Parathyroid adenoma (tissue), 2 donors: ENCODE results near the gene CITED2.

Experiments used
- H2AFZ ChIP-seq: fragments of 300-600 bp; sonication (generic); one replicate; pipeline ENCODE4 v1.7.0; 2017; ENCODE audit warnings: antibody characterized with exemption, mild to moderate bottlenecking
- H3K27ac ChIP-seq: fragments of 300-600 bp; sonication (generic); one replicate; pipeline ENCODE4 v1.7.0; 2017
- H3K27me3 ChIP-seq: fragments of 300-600 bp; sonication (generic); one replicate; pipeline ENCODE4 v1.7.0; 2017; ENCODE audit warnings: low read length; ENCODE audit not compliant: control insufficient read depth, insufficient read depth
- H3K36me3 ChIP-seq: fragments of 300-600 bp; sonication (generic); one replicate; pipeline ENCODE4 v1.7.0; 2017; ENCODE audit warnings: low read length; ENCODE audit not compliant: control insufficient read depth, insufficient read depth
- H3K4me1 ChIP-seq: fragments of 300-600 bp; sonication (generic); one replicate; pipeline ENCODE4 v1.7.0; 2017; ENCODE audit warnings: control low read depth
- H3K4me2 ChIP-seq: fragments of 300-600 bp; sonication (generic); one replicate; pipeline ENCODE4 v1.7.0; 2017; ENCODE audit warnings: low read length
- H3K4me3 ChIP-seq: fragments of 300-600 bp; sonication (generic); one replicate; pipeline ENCODE4 v1.7.0; 2017; ENCODE audit warnings: low read depth, low read length
- H3K79me2 ChIP-seq: fragments of 300-600 bp; sonication (generic); one replicate; pipeline ENCODE4 v1.7.0; 2017; ENCODE audit warnings: control low read depth
- H3K9ac ChIP-seq: fragments of 300-600 bp; sonication (generic); one replicate; pipeline ENCODE4 v1.7.0; 2017; ENCODE audit warnings: mild to moderate bottlenecking
- H3K9me3 ChIP-seq: fragments of 300-600 bp; sonication (generic); one replicate; pipeline ENCODE4 v1.7.0; 2017; ENCODE audit warnings: low read length; ENCODE audit not compliant: control insufficient read depth
- CTCF ChIP-seq: fragments of 300-600 bp; sonication (generic); IDR thresholded peaks from one replicate; pipeline ENCODE4 v1.7.0; 2017; ENCODE audit warnings: antibody characterized with exemption, mild to moderate bottlenecking
- donor health status: primary hyperparathyroidism.

Gene CITED2

GRCh38 chr6:139378226-139378625, 3.8 kb upstream of the CITED2 start:
- Histone ChIP-seq H3K36me3 (peaks cover 9% of the 10 kb centered on the region), H3K9me3 (no peaks in the 10 kb centered on the region), H3K27ac (no peak overlapping the region), H2AFZ (no peak overlapping the region), H3K79me2 (peaks cover 11% of the 10 kb centered on the region), H3K4me1 (peaks cover 7% of the 10 kb centered on the region), H3K27me3 (no peaks in the 10 kb centered on the region), H3K4me3 (no peak overlapping the region), H3K4me2 (no peak overlapping the region), H3K9ac (no peak overlapping the region)
- TF ChIP-seq CTCF, result no peak

GRCh38 chr6:139376604-139377218, 2.3 kb upstream of the CITED2 start:
- H3K27ac ChIP-seq, result peak overlapping the region; percentile 97
- peaks cover 7% of the 10 kb centered on the region for H3K4me1 ChIP-seq
- TF ChIP-seq CTCF, result peak; percentile 46
- H3K9ac ChIP-seq, result peak overlapping the region; percentile 88
- peaks cover 22% of the 10 kb centered on the region for H3K79me2 ChIP-seq
- H3K4me3 ChIP-seq, result peak overlapping the region; percentile 91
- H3K4me2 ChIP-seq, result peak overlapping the region; percentile 98
- H3K27me3 ChIP-seq, result no peaks in the 10 kb centered on the region
- peak overlapping the region; percentile 82 for H2AFZ ChIP-seq
- H3K36me3 ChIP-seq, result peaks cover 23% of the 10 kb centered on the region
- no peaks in the 10 kb centered on the region for H3K9me3 ChIP-seq

- Histone ChIP-seq H3K79me2 (peaks cover 27% of the 10 kb centered on the region), H3K9ac (peak overlapping the region; percentile 88)
- no peak for TF ChIP-seq CTCF
Measured at GRCh38 chr6:139376017-139376330, 1.5 kb upstream of the CITED2 start.

GRCh38 chr6:139375226-139376016, 973 bp upstream of the CITED2 start:
- Histone ChIP-seq H3K79me2 (peaks cover 27% of the 10 kb centered on the region), H3K27me3 (no peaks in the 10 kb centered on the region), H3K36me3 (peaks cover 31% of the 10 kb centered on the region), H2AFZ (peak overlapping the region; percentile 82), H3K4me3 (peak overlapping the region; percentile 91), H3K9me3 (no peaks in the 10 kb centered on the region), H3K4me2 (peak overlapping the region; percentile 98), H3K27ac (peak overlapping the region; percentile 97), H3K4me1 (peaks cover 8% of the 10 kb centered on the region), H3K9ac (peak overlapping the region; percentile 88)
- peak; percentile 20 for TF ChIP-seq CTCF

More at GRCh38 chr6:139376017-139376330, 1.5 kb upstream of the CITED2 start:
- peak overlapping the region; percentile 98 for H3K4me2 ChIP-seq
- peaks cover 7% of the 10 kb centered on the region for H3K4me1 ChIP-seq
- peak overlapping the region; percentile 97 for H3K27ac ChIP-seq
- no peaks in the 10 kb centered on the region for H3K9me3 ChIP-seq
- no peaks in the 10 kb centered on the region for H3K27me3 ChIP-seq
- H3K4me3 ChIP-seq, result peak overlapping the region; percentile 91
- peaks cover 30% of the 10 kb centered on the region for H3K36me3 ChIP-seq
- peak overlapping the region; percentile 82 for H2AFZ ChIP-seq
